K562 (cell line): ENCODE results near the gene APOL3. TPM values are rescaled to one million over a fixed set of nuclear protein-coding genes. Genes with fewer than 3 reads are reported as not detected.
A peak's percentile ranks its signal among the peaks of the same experiment; 100 is the strongest.

Experiments used
- ATAC-seq: fragments of 200-7000 bp; cut with Tn5 transposase; 3 replicates; pipeline ENCODE4 v1.9.1; 2020; ENCODE audit warnings: moderate library complexity
- BruUV-seq: library from RNA; stranded (reverse); fragments of 400-500 nt; replicated peaks from 2 replicates; lab custom pipeline; 2021; lab: Mats Ljungman, UMichigan
- CTCF ChIA-PET: fragments of 300-600 bp; formaldehyde crosslinking; extraction: SDS; loops from one replicate; lab custom pipeline; 2021; ENCODE audit warnings: low intra/inter-chr PET ratio; lab: Yijun Ruan, JAX
- POLR2A ChIA-PET: fragments of 300-600, 350-650 bp; sonication (Branson Sonifier 250); formaldehyde crosslinking; extraction: SDS; loops from one replicate; lab custom pipeline; 2021; ENCODE audit warnings: antibody characterized with exemption, inconsistent platforms; lab: Yijun Ruan, JAX
- DNase-seq, 4 experiments: peaks; one replicate each; pipeline versions ENCODE4 v3.0.0 to v3.0.0-alpha.2; 2011 to 2018; ENCODE audit warnings: low spot score in 3 of 4, mixed read lengths in 3 of 4; ENCODE audit errors: extremely low read depth in 1 of 4
- FAIRE-seq: peaks from 2 replicates; lab custom pipeline; 2011; peaks lifted over from hg19 to GRCh38; lab: Jason Lieb, UNC
- H2AFZ ChIP-seq: 2 replicates; pipeline ENCODE4 v1.6.0; 2011; ENCODE audit warnings: low read depth, low read length, control low read depth, inconsistent platforms
- H3K27ac ChIP-seq: fragments of 200-600 bp; 3 replicates; pipeline ENCODE4 v1.8.0; 2011; ENCODE audit warnings: low read depth, mild to moderate bottlenecking, control low read depth, inconsistent platforms, low read length, moderate library complexity, mixed read lengths; ENCODE audit errors: extremely low read depth
- H3K27me3 ChIP-seq, 2 experiments: fragments of 300-600 bp in 1 of 2; 2 replicates in 1 of 2; 3 replicates in 1 of 2; pipeline versions ENCODE4 v1.6.0 to v1.8.0; 2011; ENCODE audit warnings: inconsistent platforms in 2 of 2, low read length in 2 of 2, mild to moderate bottlenecking in 1 of 2, mixed read lengths in 1 of 2, moderate library complexity in 1 of 2; ENCODE audit not compliant: control insufficient read depth in 2 of 2, insufficient read depth in 2 of 2
- H3K36me3 ChIP-seq: fragments of 300-600 bp; 3 replicates; pipeline ENCODE4 v1.8.0; 2011; ENCODE audit warnings: mild to moderate bottlenecking, low read length, inconsistent platforms; ENCODE audit not compliant: control insufficient read depth, insufficient read depth
- H3K4me1 ChIP-seq, 2 experiments: fragments of 200-600 bp in 1 of 2; replicated peaks in 1 of 2; 2 replicates in 1 of 2; 3 replicates in 1 of 2; pipeline versions ENCODE4 v1.5.1 to v1.8.0; 2011; ENCODE audit warnings: inconsistent platforms in 2 of 2, low read length in 2 of 2, mild to moderate bottlenecking in 1 of 2, mixed read lengths in 1 of 2, moderate library complexity in 1 of 2; ENCODE audit not compliant: control insufficient read depth in 2 of 2, insufficient read depth in 2 of 2
- H3K4me2 ChIP-seq: 2 replicates; pipeline ENCODE4 v1.6.1; 2011; ENCODE audit warnings: low read length, control low read depth, inconsistent platforms, mixed read lengths; ENCODE audit not compliant: insufficient read depth
- H3K4me3 ChIP-seq: fragments of 200-600 bp; sonication (generic), shearing (Covaris generic); 2 replicates; pipeline ENCODE4 v1.5.1; 2016; ENCODE audit warnings: control low read depth, inconsistent platforms
- H3K79me2 ChIP-seq: fragments of 200-600 bp; 3 replicates; pipeline ENCODE4 v1.8.0; 2011; ENCODE audit warnings: low read length, inconsistent platforms; ENCODE audit not compliant: control insufficient read depth, insufficient read depth
- H3K9ac ChIP-seq, 2 experiments: 2 replicates each; pipeline versions ENCODE4 v1.6.0 to v1.6.1; 2011; ENCODE audit warnings: low read depth in 2 of 2, low read length in 2 of 2, control low read depth in 1 of 2, inconsistent platforms in 1 of 2, mild to moderate bottlenecking in 1 of 2, mixed read lengths in 1 of 2; ENCODE audit not compliant: insufficient read depth in 1 of 2
- H3K9me1 ChIP-seq: one replicate; pipeline ENCODE4 v1.6.0; 2011; ENCODE audit warnings: inconsistent platforms, mild to moderate bottlenecking, low read length, moderate library complexity; ENCODE audit not compliant: control insufficient read depth, insufficient read depth
- H3K9me3 ChIP-seq: replicated peaks from 2 replicates; pipeline ENCODE4 v1.5.1; 2011; ENCODE audit warnings: low read depth, low read length, inconsistent platforms; ENCODE audit not compliant: control insufficient read depth, insufficient read depth
- H4K20me1 ChIP-seq: replicated peaks from 2 replicates; pipeline ENCODE4 v1.6.1; 2011; ENCODE audit warnings: low read length, inconsistent platforms, mixed read lengths; ENCODE audit not compliant: control insufficient read depth, insufficient read depth
- ARHGAP35 ChIP-seq: fragments of 450-650 bp; IDR thresholded peaks from 2 replicates; pipeline ENCODE4 v1.6.1; 2018; ENCODE audit not compliant: partially characterized antibody
- CREB3L1 ChIP-seq: fragments of 450-650 bp; IDR thresholded peaks from 2 replicates; pipeline ENCODE4 v1.6.1; 2014; ENCODE audit warnings: low read depth, mild to moderate bottlenecking, moderate library complexity, borderline replicate concordance
- IRF1 ChIP-seq: sonication (generic); formaldehyde crosslinking; IDR thresholded peaks from 2 replicates; pipeline ENCODE4 v1.8.0; 2022; ENCODE audit warnings: missing genetic modification reagents, mild to moderate bottlenecking, borderline replicate concordance
- MCM2 ChIP-seq: fragments of 450-650 bp; IDR thresholded peaks from 2 replicates; pipeline ENCODE4 v1.6.1; 2017; ENCODE audit warnings: low read depth, mild to moderate bottlenecking
- RBM25 ChIP-seq: fragments of 200-400 bp; formaldehyde crosslinking; IDR thresholded peaks from 2 replicates; pipeline ENCODE4 v1.6.1; 2018; ENCODE audit warnings: low read length, low read depth, moderate library complexity; ENCODE audit not compliant: severe bottlenecking
- ZNF133 ChIP-seq: fragments of 250-450 bp; sonication (Bioruptor Pico); IDR thresholded peaks from 2 replicates; pipeline ENCODE4 v1.4.0; 2020; ENCODE audit warnings: mild to moderate bottlenecking
- WGBS: fragments of 100-300 bp; shearing (Covaris generic); methylation state at CpG from one replicate; pipeline ENCODE4 v1.1.6; 2016; ENCODE audit warnings: low coverage, mixed read lengths; ENCODE audit not compliant: insufficient coverage; ENCODE audit errors: missing lambda C conversion rate; 5-methylcytosine and 5-hydroxymethylcytosine counted together
- in situ Hi-C: fragments of 300-500 bp; cut with MboI; formaldehyde crosslinking; loops from 4 replicates; pipeline ENCODE4 v1.15.0; 2018; ENCODE audit warnings: inconsistent platforms, mixed read lengths
- intact Hi-C: fragments of 100-400 bp; cut with micrococcal nuclease; formaldehyde crosslinking; loops from 2 replicates; pipeline ENCODE4 v1.14.2; 2022
- polyA plus RNA-seq, 8 experiments: library from polyadenylated mRNA; depleted of rRNA in 4 of 8; stranded (reverse) in 5 of 8; unstranded in 3 of 8; fragments of >200 nt; fragmentation: Nextera tagmentation in 2 of 8; fragmentation: Illumina TruSeq in 1 of 8; extraction: Ambion mirVana in 2 of 8; extraction: Trizol in 1 of 8; gene quantifications; 2 replicates each; pipeline versions ENCODE4 v1.2.1 to v1.2.3, GENCODE V29; 2011 to 2014; ENCODE audit warnings: inconsistent platforms in 1 of 8, missing spikeins in 1 of 8
- total RNA-seq, 7 experiments: library from RNA; depleted of rRNA in 6 of 7; stranded (reverse); fragments of >200 nt in 6 of 7; fragmentation: Illumina TruSeq in 2 of 7; extraction: Trizol in 2 of 7; gene quantifications; 2 replicates each; pipeline versions ENCODE4 v1.2.1 to v1.2.3, GENCODE V29; 2011 to 2021; ENCODE audit warnings: low replicate concordance in 1 of 7

Gene APOL3
- total and polyA plus RNA-seq, 9 of the 15 experiments (the other 6 are each of a cell fraction or from before 2014, with no cell fraction given) = 0.25 to 1.1 (median 0.56) TPM; not detected in 1

- peaks cover 30 to 33% of the 10 kb centered on the region in 2 experiments; a peak in 4 of 5 replicates for H3K4me1 ChIP-seq
- DNase-seq (no peak), ATAC-seq (no peak), FAIRE-seq (no peak)
- H3K27me3 ChIP-seq = no peaks in the 10 kb centered on the region
- ChIA-PET POLR2A (interaction anchor here (0.6 kb wide), 1 partner anchor 24 kb away, joined by 4 read pairs; no protein-coding TSS in a partner anchor), CTCF (interaction anchor here (0.6 kb wide), 1 partner anchor 728 kb away, joined by 3 read pairs; no protein-coding TSS in a partner anchor)
- no peak for TF ChIP-seq MCM2
- WGBS = 42% methylated on average over 6 of the region's 6 CpGs
- no peak overlapping the region for H3K4me3 ChIP-seq
- peak overlapping the region; percentile 22; the same call in 1 of the 2 replicates for H2AFZ ChIP-seq
- H3K9ac ChIP-seq = peak overlapping the region in 1 of 2 experiments; percentile 65; a peak in 1 of 4 replicates
- intact Hi-C loops (loop anchor here (1.0 kb wide), 1 partner anchor 25 kb away; no protein-coding TSS in a partner anchor), in situ Hi-C loops (no loop called here)
- peaks cover 13% of the 10 kb centered on the region for H3K79me2 ChIP-seq
- no peak overlapping the region for H3K4me2 ChIP-seq
- peaks cover 28% of the 10 kb centered on the region; the same call in 1 of the 3 replicates for H3K36me3 ChIP-seq
- H4K20me1 ChIP-seq = no peaks in the 10 kb centered on the region
- no TSS peak for BruUV-seq
- no peak overlapping the region for H3K27ac ChIP-seq
- H3K9me1 ChIP-seq = no peaks in the 10 kb centered on the region
- no peaks in the 10 kb centered on the region for H3K9me3 ChIP-seq
These were observed 35.9 kb upstream of the APOL3 start for GRCh38 chr22:36196254-36197064.

- peak; percentile 96 for FAIRE-seq
- peak in 2 of 4 experiments; percentile 20 to 56 for DNase-seq
- in situ Hi-C loops = no loop called here
- TF ChIP-seq ARHGAP35 = no peak
- TF ChIP-seq IRF1 (CRISPR knock-in tag) = no peak
- no peak for TF ChIP-seq CREB3L1
- TF ChIP-seq RBM25 = peak; percentile 44
- TF ChIP-seq ZNF133 (CRISPR knock-in tag) = no peak
These were observed 34.4 kb upstream of the APOL3 start for GRCh38 chr22:36194971-36195370.

More at GRCh38 chr22:36194971-36195370, 34.4 kb upstream of the APOL3 start:
- CTCF ChIA-PET = interaction anchor here (1.7 kb wide), 1 partner anchor 27 kb away, joined by 6 read pairs; no protein-coding TSS in a partner anchor
- no peaks in the 10 kb centered on the region for H3K9me3 ChIP-seq
- no peak overlapping the region for H3K9ac ChIP-seq
- ATAC-seq = peak; percentile 72
- intact Hi-C loops = loop anchor here (2.0 kb wide), 1 partner anchor 92 kb away; no protein-coding TSS in a partner anchor
- no peak overlapping the region for H3K4me2 ChIP-seq
- no TSS peak for BruUV-seq
- peaks cover 31% of the 10 kb centered on the region; the same call in 1 of the 3 replicates for H3K36me3 ChIP-seq
- no peaks in the 10 kb centered on the region for H3K9me1 ChIP-seq
- H3K27me3 ChIP-seq = no peaks in the 10 kb centered on the region
- H3K4me1 ChIP-seq = peaks cover 21 to 27% of the 10 kb centered on the region in 2 experiments; a peak in 4 of 5 replicates
- no peaks in the 10 kb centered on the region for H4K20me1 ChIP-seq
- H3K79me2 ChIP-seq = peaks cover 1% of the 10 kb centered on the region; the same call in 2 of the 3 replicates
- H3K4me3 ChIP-seq = no peak overlapping the region
- 72% methylated on average over 4 of the region's 5 CpGs for WGBS
- H2AFZ ChIP-seq = no peak overlapping the region
- no peak overlapping the region for H3K27ac ChIP-seq
- POLR2A ChIA-PET = interaction anchor here (1.0 kb wide), 1 partner anchor 91 kb away, joined by 3 read pairs; no protein-coding TSS in a partner anchor
